ENCODE results near the gene CCSER1.
"Not testable (repeated sequence)": the region's sequence is repeated elsewhere in the genome, so short reads cannot be mapped to it uniquely, and the experiment has no call there.

The CCSER1 gene

DNA sequence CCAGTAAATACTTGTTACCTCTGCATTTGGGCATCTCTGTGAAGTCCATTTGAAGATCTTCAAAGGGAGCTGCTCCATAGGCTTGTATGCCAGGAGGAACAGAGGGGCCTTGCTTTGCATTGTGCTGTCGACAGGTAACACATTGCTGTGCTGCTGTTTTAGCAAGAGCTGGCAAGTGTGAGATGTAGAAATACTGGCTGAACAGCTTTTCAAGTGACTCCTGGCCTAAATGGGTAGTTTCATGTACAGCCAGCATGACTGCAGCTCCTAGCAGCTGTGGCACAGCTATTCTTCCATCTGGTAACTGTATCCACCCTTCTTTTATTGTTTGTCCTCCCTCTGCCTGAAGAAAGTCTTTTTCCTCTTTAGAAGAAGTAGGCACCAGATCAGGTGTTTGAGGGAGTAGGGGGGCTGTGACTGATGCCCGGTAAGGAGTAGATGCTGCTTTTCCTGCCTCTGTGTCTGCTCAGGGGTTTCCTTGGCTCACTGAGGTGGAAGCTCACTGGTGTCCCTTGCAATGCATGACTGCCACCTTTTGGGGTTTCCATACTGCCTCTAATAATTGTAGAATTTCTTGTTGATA lies 965.3 kb downstream of the CCSER1 start:
- no peak for DNase-seq

DNA sequence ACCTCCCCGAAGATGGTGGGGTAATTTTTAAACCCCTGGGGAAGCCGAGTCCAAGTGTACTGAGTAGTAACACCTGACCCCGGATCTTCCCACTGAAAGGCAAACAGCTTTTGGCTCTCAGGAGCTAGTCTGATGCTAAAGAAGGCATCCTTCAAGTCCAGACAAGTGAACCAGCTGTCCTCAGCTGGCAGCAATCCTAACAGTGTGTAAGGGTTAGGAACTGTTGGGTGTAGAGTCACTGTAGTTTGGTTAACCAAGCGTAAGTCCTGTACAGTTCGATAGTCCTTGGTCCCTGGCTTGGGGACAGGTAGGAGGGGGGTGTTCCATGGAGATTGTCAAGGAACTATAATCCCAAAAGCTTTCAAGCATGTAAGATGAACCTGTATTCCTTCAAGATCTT lies 967.0 kb downstream of the CCSER1 start:
- not testable (repeated sequence) for DNase-seq

DNA sequence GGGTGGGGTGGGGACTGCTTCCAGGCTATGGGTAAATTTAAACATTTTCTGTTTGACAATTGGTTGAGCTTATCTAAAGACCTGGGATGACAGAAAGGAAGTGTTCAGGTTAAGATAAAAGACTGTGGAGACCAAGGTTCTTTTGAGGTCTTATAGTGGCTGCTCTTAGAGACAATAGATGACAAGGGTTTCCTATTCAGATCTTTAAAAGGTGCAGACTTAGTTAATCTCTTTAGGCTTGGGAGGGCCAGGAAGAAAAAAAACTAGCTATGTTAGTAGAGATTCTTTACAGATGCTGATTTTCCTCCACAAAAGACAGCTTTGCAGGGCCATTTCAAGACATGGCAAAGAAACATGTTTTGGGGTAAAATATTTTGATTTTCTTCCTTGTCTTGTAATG lies 972.5 kb downstream of the CCSER1 start:
- DNase-seq: no peak

DNA sequence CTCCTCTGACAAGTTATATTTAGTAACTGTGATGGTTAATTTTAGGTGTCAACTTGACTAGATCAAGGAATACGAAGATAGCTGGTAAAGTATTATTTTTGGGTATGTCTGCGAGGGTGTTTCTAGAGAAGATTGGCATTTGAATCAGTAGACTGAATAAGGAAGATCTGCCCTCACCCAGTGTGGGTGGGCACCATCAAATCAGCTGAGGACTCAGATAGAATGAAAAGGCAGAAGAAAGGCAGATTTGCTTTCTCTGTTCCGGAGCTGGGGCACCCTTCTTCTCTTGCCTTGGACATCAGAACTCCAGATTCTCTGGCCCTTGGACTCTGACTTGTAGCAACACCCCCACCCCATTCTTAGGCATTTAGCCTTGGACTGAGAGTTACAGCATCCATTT lies 981.6 kb downstream of the CCSER1 start:
- DNase-seq: no peak

DNA sequence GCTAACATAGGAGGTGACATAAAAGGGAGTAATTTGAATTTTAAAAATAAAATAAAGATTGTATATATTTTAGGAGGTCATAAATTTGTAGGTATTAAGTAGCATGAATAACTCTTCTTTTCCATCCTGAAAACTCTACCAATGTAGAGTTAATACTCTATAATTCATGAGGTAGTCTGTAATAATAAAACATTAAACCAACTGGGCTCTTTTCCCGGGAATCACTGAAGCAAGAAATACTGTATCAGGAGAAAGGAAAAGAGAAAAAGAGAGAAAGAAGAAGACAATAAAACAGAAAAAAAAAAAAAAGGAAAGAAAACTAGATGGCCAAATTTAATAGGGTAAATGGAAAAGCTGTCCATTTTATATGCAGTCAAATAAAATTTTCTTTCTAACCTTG lies 984.4 kb downstream of the CCSER1 start:
- DNase-seq: no peak

DNA sequence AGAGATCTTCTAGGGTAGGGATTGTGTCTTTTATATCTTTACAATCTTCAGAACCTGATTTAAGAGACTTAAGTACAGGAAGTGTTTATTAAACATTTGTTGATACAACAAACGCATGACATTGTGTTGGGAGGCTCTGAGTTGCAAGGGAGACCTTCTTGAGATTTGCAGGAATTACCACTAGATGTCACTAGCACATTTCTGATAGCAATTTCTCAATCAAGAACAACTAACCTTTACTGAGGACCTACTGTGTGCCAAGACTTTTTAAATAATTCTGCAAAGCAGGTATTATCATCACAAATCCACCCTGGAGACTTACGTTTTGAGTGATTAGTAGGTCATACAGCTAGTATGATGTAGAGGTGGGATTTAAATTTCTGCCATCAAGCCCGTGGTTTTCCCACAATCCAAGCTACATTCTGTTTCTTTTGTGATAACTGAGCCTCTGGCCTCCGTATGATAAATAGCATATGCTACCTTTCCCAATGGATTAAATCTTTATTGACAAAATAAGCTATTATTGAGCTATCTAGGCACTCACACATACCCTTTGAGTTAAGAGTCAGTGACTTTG lies 986.0 kb downstream of the CCSER1 start:
- no peak for DNase-seq

DNA sequence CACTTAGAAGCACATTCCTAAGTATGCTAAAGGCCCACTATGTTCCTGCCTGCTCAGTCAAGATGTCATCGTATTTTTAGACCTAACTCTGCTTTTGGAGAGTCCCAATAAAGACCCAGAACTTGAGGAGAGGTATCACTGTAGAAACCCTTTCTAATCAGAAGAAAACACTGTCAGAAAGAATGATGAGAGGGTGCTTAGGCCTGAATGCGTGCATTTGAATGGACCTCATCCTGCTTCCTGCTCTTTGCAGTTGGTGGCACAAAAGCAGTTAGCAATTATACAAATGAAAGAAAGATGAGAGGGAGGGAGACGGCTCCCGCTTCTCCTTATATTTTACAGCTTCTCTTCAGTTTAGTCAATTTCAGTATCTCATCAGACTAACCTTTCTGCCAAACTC lies 987.2 kb downstream of the CCSER1 start:
- no peak for DNase-seq

DNA sequence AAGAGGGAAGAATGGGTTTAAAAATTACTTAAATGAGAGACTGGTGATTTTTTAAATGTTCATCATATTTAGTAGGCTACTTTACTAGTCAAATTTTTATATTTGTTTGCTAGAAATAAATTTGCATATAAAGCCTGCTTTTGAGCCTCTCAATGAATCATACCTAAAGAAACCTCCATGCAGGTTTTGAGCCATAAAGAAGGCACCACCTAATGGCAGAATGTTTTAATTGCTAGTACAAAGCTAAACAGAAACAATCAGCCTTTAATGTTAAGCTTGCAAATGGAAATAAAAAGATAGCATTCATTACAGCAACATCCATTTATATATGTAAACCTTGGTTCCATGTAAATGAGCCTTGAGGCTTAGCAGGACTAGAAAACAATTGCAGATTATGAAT lies 989.7 kb downstream of the CCSER1 start:
- no peak for DNase-seq

DNA sequence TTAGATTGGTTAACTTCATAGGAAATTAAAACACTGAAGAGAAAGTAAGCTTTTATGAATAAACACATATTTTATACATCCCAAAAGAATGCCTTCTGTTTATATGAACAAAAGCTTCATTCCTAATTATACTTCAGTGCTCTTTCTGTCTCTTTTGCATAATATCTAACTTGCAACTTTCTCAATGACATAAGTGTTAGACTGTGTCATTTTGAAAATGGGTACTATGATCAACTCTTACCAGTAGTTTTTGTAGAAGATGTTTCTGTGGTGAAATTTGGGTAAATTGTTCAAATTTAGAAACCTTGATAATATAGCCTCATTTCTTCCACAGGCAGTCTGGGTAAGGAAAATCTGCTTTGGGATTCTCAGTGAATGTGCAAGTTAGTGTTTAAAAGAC lies 991.4 kb downstream of the CCSER1 start:
- DNase-seq: no peak

DNA sequence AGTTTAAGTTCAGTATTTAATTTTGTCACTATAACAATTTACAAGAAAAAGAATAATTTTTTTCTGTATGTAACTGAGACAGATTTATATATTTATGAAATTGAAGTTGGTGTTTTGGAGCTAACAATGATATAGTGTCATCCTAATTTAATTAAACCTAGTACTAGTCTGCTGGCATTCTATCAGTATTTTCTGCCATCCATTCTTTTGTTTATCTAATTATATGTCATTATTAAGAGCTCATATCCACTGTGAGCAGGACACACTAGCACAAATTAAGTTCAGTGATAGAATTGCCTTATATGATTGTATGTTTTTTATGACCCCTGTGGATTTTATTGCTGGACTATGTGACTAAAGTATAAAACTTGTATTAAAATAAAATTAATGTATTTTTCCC lies 996.5 kb downstream of the CCSER1 start:
- no peak for DNase-seq

DNA sequence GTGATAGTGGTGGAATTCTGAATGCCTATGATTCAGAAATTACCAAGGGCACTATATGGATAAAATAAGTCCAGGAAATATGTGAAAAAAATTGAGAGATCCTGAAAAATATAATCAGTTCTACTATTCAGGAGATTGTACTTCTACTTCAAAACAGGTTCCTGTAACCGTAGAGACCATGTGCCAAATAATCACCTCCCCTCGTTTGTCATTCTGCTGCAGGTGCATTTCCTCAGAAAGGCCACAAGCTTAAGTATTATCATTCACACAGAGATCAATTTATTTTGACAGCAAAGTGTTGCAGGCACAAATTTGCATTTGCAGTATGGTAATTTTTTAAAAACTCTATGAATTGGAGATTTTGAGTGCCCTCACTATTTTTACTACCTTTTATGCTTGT lies 1000.0 kb downstream of the CCSER1 start:
- no peak for DNase-seq

DNA sequence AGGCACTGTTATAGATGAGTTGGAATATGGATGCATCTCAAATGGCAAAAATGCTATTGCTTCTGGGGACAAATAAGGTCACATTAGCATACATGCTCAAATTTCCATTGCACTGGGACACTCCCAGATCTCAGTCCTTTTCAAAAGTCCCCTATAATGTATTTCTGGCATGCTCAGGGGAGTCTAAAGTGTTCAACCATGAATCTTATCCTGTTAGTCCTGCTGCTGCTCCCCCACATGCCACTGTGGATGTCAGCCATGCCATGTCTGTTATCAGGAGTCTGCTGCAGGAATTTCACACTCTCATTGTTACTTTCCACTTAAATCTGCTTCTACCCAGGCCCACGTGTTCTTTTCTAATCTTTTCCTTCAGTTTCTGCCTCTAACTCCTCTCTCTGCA lies 1000.6 kb downstream of the CCSER1 start:
- no peak for DNase-seq

DNA sequence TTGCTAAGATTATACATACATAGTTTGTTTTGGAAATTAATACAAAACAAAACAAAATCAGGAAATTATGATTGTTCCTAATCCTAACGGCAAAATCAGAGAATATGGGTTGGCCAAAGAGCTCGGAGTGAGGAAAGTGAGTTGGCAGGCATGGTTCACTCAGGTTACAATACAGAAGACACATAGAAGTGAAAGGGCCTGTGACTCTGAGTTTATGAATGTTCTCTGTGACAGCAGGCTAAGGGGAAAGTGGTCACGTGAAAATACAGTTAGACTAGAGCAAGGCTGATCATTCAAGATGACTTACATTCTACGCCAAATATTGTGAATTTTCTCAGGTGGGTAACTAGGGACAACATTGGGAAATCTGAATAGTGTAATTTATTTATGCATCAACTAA lies 1001.3 kb downstream of the CCSER1 start:
- DNase-seq: no peak

DNA sequence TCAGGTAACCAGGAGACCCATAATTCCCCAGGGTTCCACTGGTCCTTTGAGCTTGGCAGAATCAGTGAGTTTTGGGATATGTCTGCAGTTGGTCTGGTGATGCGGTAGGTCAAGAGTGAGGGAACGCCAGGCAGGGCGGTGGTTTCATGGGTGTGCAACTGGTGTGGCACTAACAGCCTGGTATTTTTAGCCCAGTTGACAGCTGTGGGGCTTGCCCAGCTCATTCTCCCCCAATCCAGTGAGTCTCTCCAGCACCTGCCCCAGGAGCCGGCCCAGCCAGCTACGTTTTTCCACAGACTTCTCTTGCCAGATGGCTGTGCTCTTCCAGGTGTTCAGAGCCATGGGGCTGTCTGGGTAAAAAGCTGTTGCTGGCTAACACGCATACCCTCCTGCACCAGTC lies 1019.9 kb downstream of the CCSER1 start:
- no peak for DNase-seq

DNA sequence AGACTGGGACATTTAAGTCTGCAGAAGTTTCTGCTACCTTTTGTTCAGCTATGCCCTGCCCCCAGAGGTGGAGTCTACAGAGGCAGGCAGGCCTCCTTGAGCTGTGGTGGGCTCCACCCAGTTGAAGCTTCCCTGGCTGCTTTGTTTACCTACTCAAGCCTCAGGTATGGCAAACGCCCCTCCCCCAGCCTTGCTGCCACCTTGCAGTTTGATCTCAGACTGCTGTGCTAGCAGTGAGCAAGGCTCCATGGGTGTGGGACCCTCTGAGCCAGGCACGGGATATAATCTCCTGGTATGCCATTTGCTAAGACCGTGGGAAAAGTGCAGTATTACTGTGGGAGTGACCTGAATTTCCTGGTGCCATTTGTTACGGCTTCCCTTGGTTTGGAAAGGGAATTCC lies 1026.8 kb downstream of the CCSER1 start:
- DNase-seq: not testable (repeated sequence)

DNA sequence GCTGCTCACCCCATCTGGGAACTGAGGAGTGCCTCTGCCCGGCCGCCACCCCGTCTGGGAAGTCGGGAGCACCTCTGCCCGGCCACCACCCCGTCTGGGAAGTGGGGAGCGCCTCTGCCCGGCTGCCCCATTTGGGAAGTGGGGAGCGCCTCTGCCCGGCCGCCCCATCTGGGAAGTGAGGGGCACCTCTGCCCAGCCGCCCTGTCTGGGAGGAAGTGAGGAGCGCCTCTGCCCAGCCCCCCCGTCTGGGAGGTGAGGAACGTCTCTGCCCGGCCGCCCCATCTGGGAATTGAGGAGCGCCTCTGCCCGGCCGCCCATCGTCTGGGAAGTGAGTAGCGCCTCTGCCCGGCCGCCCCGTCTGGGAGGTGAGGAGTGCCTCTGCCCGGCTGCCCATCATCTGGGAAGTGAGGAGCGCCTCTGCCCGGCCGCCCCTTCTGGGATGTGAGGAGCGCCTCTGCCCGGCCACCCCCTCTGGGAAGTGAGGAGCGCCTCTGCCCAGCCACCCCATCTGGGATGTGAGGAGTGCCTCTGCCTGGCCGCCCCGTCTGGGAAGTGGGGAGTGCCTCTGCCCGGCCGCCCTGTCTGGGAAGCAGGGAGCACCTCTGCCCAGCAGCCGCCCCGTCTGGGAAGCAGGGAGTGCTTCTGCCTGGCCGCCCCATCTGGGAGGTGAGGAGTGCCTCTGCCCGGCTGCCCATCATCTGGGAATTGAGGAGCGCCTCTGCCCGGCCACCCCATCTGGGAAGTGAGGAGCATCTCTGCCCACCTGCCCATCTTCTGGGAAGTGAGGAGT lies 1040.9 kb downstream of the CCSER1 start:
- DNase-seq: not testable (repeated sequence)

DNA sequence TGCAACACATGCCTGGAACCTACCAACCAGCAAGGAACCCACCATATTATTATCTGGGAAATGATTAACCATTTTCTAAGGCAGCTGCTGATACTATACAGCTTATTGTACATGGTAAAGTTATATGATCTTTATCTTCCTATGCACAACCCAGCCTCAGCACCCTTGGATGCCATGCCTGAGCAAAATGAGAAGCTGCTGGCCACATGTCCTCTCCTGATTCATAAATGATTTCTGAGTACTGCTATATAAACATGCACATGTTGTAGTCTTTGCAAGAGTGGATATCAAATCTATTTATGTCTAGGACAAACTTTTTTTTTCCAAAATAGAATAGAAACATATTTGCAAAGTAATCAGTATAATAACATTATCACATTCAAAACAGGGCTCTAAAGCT lies 1043.6 kb downstream of the CCSER1 start:
- no peak for DNase-seq

DNA sequence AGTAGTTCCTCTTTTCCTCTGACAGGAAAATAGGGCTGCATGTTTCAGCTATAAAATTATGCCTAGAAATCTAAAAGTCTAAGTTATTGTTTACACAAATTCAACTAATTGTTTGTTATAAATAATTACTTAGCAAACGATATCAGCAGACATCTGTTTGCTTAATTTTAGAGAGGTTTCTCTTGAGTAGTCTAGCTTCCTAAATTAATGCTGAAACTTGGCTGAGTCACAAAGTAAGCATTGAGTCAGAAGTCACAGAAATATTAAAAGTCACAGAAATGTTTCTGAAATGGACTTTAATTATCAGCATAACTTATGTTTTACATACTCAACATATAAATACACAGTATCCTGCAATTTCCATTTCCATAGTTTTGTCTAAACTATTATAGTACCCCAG lies 1044.0 kb downstream of the CCSER1 start:
- DNase-seq: no peak

DNA sequence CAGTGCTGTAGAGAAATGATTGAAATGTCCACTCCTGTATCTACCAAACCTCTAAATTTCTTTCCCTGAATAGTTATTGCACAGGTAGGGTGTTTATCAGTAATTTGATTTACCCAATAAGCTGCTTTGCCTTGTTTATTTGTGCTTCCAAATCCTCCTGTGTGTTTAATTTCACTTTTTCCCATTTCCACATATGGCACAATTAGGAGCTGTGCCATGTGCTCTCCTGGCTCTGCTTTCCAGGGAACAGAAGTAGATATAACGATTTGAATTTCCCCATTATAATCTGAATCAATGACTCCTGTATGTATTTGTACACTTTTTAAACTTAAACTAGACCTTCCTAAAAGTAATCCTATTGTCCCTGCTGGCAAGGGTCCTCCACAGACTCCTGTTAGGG lies 1057.9 kb downstream of the CCSER1 start:
- DNase-seq: not testable (repeated sequence)

DNA sequence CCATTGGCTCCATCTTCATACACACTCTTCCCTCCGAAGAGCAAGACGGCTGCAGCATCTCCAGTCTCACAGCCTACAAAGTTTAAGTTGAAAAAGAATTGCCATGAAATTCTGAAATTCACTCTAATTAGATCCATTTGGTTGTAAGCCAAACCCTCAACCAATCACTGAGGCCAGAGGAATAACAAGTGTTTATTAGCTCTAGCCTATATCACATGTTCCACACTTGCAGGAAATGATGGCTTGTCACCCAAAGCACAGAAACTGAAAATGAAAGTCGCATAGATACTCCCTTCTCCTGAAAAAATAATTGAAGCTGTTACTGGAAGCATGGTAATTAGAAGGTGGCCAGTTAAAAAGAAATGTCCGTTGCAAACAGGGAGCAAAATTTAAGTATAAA lies 1071.8 kb downstream of the CCSER1 start:
- no peak for DNase-seq

DNA sequence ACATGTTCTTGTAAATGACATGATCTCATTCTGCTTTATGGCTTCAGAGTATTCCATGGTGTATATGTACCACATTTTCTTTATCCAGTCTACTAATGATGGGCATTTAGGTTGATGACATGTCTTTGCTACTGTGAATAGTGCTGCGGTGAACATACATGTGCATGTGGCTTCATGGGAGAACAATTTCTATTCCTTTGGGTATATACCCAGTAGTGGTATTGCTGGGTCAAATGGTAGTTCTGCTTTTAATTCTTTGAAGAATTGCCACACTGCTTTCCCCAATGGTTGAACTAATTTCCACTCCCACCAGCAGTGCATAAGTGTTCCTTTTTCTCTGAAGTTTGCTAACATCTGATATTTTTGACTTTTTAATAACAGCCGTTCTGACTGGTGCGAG lies 1080.3 kb downstream of the CCSER1 start:
- no peak for DNase-seq

DNA sequence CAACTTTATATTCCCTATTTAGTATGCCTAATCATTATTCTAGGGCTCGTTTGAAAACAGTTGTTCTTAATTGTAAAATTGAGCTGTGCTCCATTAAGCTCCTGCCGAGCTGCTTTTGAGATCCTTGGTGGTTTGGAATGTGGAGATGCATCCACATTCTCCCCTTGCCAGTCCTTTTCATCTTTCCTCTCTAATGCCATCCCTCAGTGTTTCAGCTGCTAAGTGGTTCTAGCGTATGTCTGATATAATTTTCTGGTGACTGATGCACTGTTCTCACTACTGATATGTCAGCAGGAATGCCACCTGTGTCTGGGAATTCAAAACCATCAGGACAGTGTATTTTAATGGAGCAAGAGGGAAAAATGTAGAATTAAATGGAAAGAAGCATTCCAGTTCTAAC lies 1085.0 kb downstream of the CCSER1 start:
- DNase-seq: no peak

DNA sequence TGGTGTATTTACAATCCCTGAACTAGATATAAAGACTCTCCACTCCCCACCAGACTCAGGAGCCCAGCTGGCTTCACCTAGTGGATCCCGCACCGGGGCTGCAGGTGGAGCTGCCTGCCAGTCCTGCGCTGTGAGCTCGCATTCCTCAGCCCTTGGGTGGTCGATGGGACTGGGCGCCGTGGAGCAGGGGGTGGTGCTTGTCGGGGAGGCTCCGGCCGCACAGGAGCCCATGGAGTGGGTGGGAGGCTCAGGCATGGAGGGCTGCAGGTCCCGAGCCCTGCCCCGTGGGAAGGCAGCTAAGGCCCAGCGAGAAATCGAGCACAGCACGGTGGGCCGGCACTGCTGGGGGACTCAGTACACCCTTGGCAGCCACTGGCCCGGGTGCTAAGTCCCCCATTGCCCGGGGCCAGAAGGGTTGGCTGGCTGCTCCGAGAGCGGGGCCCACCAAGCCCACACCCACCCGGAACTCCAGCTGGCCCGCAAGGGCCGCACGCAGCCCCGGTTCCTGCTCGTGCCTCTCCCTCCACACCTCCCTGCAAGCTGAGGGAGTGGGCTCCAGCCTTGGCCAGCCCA lies 1090.7 kb downstream of the CCSER1 start:
- not testable (repeated sequence) for DNase-seq

DNA sequence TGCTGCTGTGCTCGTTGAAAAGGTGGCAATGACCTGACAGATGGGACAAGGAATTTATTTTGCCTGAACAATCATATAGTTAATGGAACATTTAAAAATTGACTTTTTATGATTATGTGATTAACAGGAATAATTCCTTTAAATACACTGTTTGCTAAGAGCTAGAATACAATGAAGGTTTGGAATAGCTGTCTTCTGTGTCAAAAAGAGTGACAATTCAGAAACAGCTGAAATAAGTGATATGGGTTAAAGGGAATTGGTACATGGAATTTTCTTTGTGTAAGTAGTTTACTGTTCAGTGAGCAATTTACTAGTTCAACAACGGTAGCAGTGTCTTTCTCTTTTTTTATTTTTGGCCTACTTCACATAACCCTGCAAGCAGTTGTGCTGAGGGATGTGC lies 1093.1 kb downstream of the CCSER1 start:
- DNase-seq: no peak
